ENCODE measurements around the gene BFSP2. TPM values are rescaled to one million over a fixed set of nuclear protein-coding genes. Genes with fewer than 3 reads are reported as not detected.

BFSP2 gene
- total RNA-seq, 4 donors from 2014 or later: not detected

DNA sequence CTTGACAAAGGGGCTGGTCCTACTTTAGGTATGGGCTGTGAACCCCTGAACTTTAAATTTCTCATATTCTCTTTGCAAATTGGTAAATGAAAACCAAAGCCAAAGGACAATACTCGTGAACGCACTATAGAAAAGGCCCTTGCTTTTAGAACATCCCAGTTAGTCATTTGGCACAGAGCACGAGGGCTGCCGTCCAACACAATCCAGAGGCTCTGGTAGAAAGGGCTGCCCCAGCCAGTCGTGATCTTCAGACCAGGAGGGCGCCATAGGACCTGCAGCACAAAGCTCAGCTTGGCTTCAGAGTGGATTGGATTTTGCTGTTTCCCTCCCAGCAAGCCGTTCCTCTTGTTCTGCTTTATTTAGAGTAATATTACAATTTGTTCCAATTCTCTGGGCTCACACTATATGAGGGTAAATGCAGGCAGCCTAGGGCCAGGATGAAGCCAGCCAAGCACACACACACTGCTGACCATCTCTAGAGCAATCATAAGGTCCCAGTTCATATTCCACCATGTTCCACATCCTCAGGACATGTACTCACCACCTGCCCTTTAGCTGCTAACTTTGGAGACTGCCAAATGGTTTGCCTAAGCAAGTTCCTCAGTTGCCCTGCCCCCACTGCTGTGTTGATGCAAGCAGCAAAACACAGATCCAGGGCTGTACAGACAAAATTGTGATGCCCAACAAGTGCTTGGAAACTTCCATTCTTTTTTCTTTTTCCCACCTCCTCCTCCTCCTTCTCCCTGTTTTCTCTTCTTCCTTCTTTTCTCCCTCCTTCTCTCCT lies 6.0 kb upstream of the BFSP2 start:
- no peak overlapping the region for H3K4me3 ChIP-seq
- no peak for ATAC-seq
- H3K27ac ChIP-seq: no peak overlapping the region
- no peak for TF ChIP-seq POLR2A (IDR thresholded peaks at IDR 0.05)
- TF ChIP-seq, protein P1, sequence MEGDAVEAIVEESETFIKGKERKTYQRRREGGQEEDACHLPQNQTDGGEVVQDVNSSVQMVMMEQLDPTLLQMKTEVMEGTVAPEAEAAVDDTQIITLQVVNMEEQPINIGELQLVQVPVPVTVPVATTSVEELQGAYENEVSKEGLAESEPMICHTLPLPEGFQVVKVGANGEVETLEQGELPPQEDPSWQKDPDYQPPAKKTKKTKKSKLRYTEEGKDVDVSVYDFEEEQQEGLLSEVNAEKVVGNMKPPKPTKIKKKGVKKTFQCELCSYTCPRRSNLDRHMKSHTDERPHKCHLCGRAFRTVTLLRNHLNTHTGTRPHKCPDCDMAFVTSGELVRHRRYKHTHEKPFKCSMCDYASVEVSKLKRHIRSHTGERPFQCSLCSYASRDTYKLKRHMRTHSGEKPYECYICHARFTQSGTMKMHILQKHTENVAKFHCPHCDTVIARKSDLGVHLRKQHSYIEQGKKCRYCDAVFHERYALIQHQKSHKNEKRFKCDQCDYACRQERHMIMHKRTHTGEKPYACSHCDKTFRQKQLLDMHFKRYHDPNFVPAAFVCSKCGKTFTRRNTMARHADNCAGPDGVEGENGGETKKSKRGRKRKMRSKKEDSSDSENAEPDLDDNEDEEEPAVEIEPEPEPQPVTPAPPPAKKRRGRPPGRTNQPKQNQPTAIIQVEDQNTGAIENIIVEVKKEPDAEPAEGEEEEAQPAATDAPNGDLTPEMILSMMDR (IDR thresholded peaks at IDR 0.05): no peak
- TF ChIP-seq POLR2AphosphoS5 (IDR thresholded peaks at IDR 0.05): no peak
- no peak for TF ChIP-seq EP300 (IDR thresholded peaks at IDR 0.05)
- peaks cover 0 to 14% of the 10 kb centered on the region in 2 donors for H3K36me3 ChIP-seq
- 29 to 31% methylated on average over 6 to 7 of the region's 7 CpGs for WGBS, 2 donors (ENCODE audit: low coverage in 1 of 2)
- no peaks in the 10 kb centered on the region for H3K4me1 ChIP-seq
- no peaks in the 10 kb centered on the region for H3K27me3 ChIP-seq
- H3K9me3 ChIP-seq: no peaks in the 10 kb centered on the region

DNA sequence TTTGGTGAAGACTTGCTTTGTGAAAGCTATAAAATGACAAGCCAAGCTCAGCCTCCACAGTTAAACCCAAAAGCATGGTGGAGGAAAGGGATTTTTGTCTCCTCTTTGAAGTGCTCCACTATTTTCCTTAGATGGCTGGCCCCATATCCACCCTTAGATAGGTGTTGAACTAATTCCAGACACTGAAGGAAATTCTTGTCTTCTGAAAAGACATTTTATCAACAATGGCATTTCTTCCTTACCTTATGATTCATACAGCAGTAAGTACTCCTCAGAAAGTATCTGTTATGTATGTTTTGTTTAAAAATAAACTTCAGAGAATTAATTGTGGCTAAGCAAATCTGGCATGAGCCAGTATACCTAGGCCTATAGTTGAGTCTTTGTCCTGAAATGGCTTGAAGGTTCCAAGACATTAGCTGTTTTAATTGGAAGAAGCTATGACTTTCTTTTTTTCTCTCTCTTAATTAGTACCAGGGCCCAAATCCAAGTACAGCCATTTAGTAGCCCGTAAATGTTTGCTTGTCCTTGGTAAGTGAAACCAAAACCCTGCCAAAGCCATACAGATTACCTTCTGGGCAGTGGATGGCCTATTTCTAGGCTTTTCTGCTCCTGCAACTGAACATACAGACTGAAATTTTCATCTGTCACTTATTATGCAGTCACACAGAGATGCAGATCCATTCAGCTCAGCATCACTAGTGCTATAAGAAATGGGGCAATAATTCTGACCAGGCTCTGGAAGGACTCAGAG lies 5.1 kb upstream of the BFSP2 start:
- Histone ChIP-seq H3K9me3 (no peaks in the 10 kb centered on the region), H3K4me1 (no peaks in the 10 kb centered on the region), H3K27ac (no peak overlapping the region), H3K27me3 (no peaks in the 10 kb centered on the region), H3K4me3 (no peak overlapping the region), H3K36me3 (peaks cover 0 to 14% of the 10 kb centered on the region in 2 donors)
- TF ChIP-seq, protein P1 (IDR thresholded peaks at IDR 0.05): no peak
- TF ChIP-seq EP300 (IDR thresholded peaks at IDR 0.05): no peak
- TF ChIP-seq POLR2A (IDR thresholded peaks at IDR 0.05): no peak
- TF ChIP-seq POLR2AphosphoS5 (IDR thresholded peaks at IDR 0.05): no peak
- no peak for ATAC-seq
- WGBS, 2 donors (ENCODE audit: low coverage in 1 of 2): 60 to 73% methylated on average over 1 of the region's 1 CpG

DNA sequence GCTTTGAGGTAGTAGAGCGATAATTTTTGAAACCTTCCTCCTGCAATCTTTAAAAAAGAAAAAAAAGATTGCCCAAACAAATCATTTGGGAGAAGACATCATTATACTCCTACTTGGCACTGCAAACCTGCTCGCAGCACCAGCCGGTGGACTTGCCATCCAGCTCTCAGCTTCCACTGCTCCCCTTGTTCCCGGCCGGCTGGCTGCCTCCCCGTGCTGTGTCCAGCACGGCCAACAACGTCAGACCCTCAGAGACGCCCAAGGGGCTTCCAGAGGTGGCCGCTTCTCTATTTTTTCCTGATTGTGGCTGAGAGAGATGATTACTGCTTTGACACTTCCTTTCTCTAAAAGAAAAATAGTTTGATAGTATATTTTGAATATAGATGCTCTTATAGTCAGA lies 3.0 kb upstream of the BFSP2 start:
- no peak overlapping the region for H3K4me3 ChIP-seq
- H3K36me3 ChIP-seq: peaks cover 0 to 3% of the 10 kb centered on the region in 2 donors
- H3K27me3 ChIP-seq: no peaks in the 10 kb centered on the region
- ATAC-seq: no peak
- H3K27ac ChIP-seq: no peak overlapping the region
- no peaks in the 10 kb centered on the region for H3K9me3 ChIP-seq
- TF ChIP-seq POLR2AphosphoS5 (IDR thresholded peaks at IDR 0.05): no peak
- TF ChIP-seq POLR2A (IDR thresholded peaks at IDR 0.05): no peak
- no peak for TF ChIP-seq EP300 (IDR thresholded peaks at IDR 0.05)
- TF ChIP-seq, protein P1 (IDR thresholded peaks at IDR 0.05): no peak
- peaks cover 0 to 7% (median 0%) of the 10 kb centered on the region in 3 donors for H3K4me1 ChIP-seq
- WGBS, 2 donors (ENCODE audit: low coverage in 1 of 2): 76 to 89% methylated on average over 4 to 9 of the region's 10 CpGs

DNA sequence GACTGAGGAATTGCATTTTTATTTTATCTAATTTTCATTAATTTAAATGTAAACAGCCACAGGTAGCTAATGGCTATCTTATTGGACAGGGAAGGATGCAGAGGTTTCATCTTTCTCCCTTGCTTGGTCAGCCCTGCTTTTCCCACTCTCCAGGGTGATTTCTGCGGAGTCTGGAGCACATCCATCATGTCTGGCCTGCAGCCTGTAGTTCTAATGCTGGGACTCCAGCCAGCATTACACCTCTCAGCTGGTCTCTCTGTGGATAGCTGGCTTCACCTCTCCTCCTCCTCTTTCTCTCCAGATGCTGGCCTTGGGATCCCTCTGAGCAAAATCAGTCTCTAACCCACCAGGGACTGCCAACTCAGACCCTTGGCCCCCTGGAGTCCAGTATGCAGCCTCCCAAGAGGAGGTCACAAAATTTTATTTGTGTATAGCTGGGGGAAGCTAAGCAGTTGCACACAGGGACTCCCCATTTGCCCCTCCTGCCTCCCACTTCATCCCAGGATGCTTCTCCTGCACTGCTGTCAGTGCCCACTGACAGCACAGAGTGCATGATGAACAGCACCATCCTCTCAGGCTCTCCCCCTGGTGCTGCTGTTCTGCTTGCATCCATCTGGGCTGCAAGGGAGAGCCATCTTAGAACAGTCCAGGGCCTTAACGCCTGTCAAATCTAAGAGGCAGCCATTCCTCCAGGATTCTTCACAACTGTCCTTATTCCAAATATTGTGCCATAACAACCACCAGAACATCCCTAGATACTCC lies 1.7 kb downstream of the BFSP2 start:
- WGBS, 2 donors (ENCODE audit: low coverage in 1 of 2): 43 to 86% methylated on average over 1 to 2 of the region's 2 CpGs
- Histone ChIP-seq H3K36me3 (peaks cover 0 to under 1% of the 10 kb centered on the region in 2 donors), H3K27me3 (peaks cover 7% of the 10 kb centered on the region), H3K27ac (no peak overlapping the region), H3K4me1 (peaks cover 0 to 7% (median 0%) of the 10 kb centered on the region in 3 donors), H3K9me3 (no peaks in the 10 kb centered on the region), H3K4me3 (no peak overlapping the region)
- TF ChIP-seq, protein P1 (IDR thresholded peaks at IDR 0.05): no peak
- ATAC-seq: no peak
